Mucosa of stomach (tissue), 1 donor: ENCODE measurements around the gene ZNF175.

ENCODE experiments used
- H3K27me3 ChIP-seq: one replicate; pipeline ENCODE4 v1.7.0; 2013; ENCODE audit warnings: mild to moderate bottlenecking, low read length; ENCODE audit not compliant: control insufficient read depth, insufficient read depth
- H3K36me3 ChIP-seq: one replicate; pipeline ENCODE4 v1.7.0; 2013; ENCODE audit warnings: low read length; ENCODE audit not compliant: control insufficient read depth, insufficient read depth
- H3K4me1 ChIP-seq: one replicate; pipeline ENCODE4 v1.7.0; 2013; ENCODE audit warnings: mild to moderate bottlenecking, low read length; ENCODE audit not compliant: control insufficient read depth, insufficient read depth
- H3K4me3 ChIP-seq: one replicate; pipeline ENCODE4 v1.7.0; 2013; ENCODE audit warnings: low read length
- H3K9ac ChIP-seq: one replicate; pipeline ENCODE4 v1.7.0; 2013; ENCODE audit warnings: mild to moderate bottlenecking, low read length, moderate library complexity
- H3K9me3 ChIP-seq: one replicate; pipeline ENCODE4 v1.7.0; 2013; ENCODE audit warnings: mild to moderate bottlenecking, low read length, moderate library complexity; ENCODE audit not compliant: control insufficient read depth
- donor health status: Pancreatic carcinoma.

Gene ZNF175

GRCh38 chr19:51595190-51596175 is 24.4 kb downstream of the ZNF175 start:
- H3K27me3 ChIP-seq = peaks cover under 1% of the 10 kb centered on the region
- no peaks in the 10 kb centered on the region for H3K36me3 ChIP-seq
- no peak overlapping the region for H3K9ac ChIP-seq
- peak overlapping the region; percentile 81 for H3K4me3 ChIP-seq
- H3K9me3 ChIP-seq = no peaks in the 10 kb centered on the region
- peaks cover 17% of the 10 kb centered on the region for H3K4me1 ChIP-seq

- no peak overlapping the region for H3K9ac ChIP-seq
- no peaks in the 10 kb centered on the region for H3K9me3 ChIP-seq
- no peak overlapping the region for H3K4me3 ChIP-seq
- no peaks in the 10 kb centered on the region for H3K36me3 ChIP-seq
- peaks cover 12% of the 10 kb centered on the region for H3K4me1 ChIP-seq
- peaks cover 7% of the 10 kb centered on the region for H3K27me3 ChIP-seq
Observed at GRCh38 chr19:51598159-51598915, 27.3 kb downstream of the ZNF175 start.

GRCh38 chr19:51599084-51599483 is 28.0 kb downstream of the ZNF175 start:
- H3K27me3 ChIP-seq = peaks cover 7% of the 10 kb centered on the region

GRCh38 chr19:51600940-51601580 is 30.0 kb downstream of the ZNF175 start:
- Histone ChIP-seq H3K9ac (no peak overlapping the region), H3K9me3 (no peaks in the 10 kb centered on the region), H3K36me3 (no peaks in the 10 kb centered on the region), H3K4me3 (no peak overlapping the region), H3K4me1 (no peaks in the 10 kb centered on the region), H3K27me3 (peaks cover 7% of the 10 kb centered on the region)

More at GRCh38 chr19:51599084-51599483, 28.0 kb downstream of the ZNF175 start:
- Histone ChIP-seq H3K4me1 (peaks cover 8% of the 10 kb centered on the region), H3K4me3 (no peak overlapping the region), H3K9ac (no peak overlapping the region), H3K9me3 (no peaks in the 10 kb centered on the region), H3K36me3 (no peaks in the 10 kb centered on the region)

- Histone ChIP-seq H3K4me1 (no peaks in the 10 kb centered on the region), H3K27me3 (peaks cover 7% of the 10 kb centered on the region), H3K36me3 (no peaks in the 10 kb centered on the region), H3K9me3 (no peaks in the 10 kb centered on the region), H3K4me3 (no peak overlapping the region), H3K9ac (no peak overlapping the region)
Observed at GRCh38 chr19:51602189-51602854, 31.2 kb downstream of the ZNF175 start.

GRCh38 chr19:51607077-51607476 is 36.0 kb downstream of the ZNF175 start:
- Histone ChIP-seq H3K27me3 (no peaks in the 10 kb centered on the region), H3K4me1 (no peaks in the 10 kb centered on the region)

GRCh38 chr19:51607920-51608562 is 37.0 kb downstream of the ZNF175 start:
- no peak overlapping the region for H3K4me3 ChIP-seq
- no peaks in the 10 kb centered on the region for H3K36me3 ChIP-seq
- no peak overlapping the region for H3K9ac ChIP-seq
- no peaks in the 10 kb centered on the region for H3K4me1 ChIP-seq
- H3K9me3 ChIP-seq = no peaks in the 10 kb centered on the region
- no peaks in the 10 kb centered on the region for H3K27me3 ChIP-seq

More at GRCh38 chr19:51607077-51607476, 36.0 kb downstream of the ZNF175 start:
- no peak overlapping the region for H3K9ac ChIP-seq
- H3K36me3 ChIP-seq = no peaks in the 10 kb centered on the region
- H3K4me3 ChIP-seq = no peak overlapping the region
- H3K9me3 ChIP-seq = no peaks in the 10 kb centered on the region

GRCh38 chr19:51610576-51610975 is 39.5 kb downstream of the ZNF175 start:
- no peaks in the 10 kb centered on the region for H3K9me3 ChIP-seq
- H3K36me3 ChIP-seq = no peaks in the 10 kb centered on the region
- no peaks in the 10 kb centered on the region for H3K27me3 ChIP-seq
- H3K4me3 ChIP-seq = no peak overlapping the region
- no peaks in the 10 kb centered on the region for H3K4me1 ChIP-seq
- no peak overlapping the region for H3K9ac ChIP-seq

- Histone ChIP-seq H3K9me3 (no peaks in the 10 kb centered on the region), H3K9ac (no peak overlapping the region), H3K36me3 (no peaks in the 10 kb centered on the region), H3K27me3 (no peaks in the 10 kb centered on the region), H3K4me1 (no peaks in the 10 kb centered on the region), H3K4me3 (no peak overlapping the region)
Observed at GRCh38 chr19:51614789-51615188, 43.7 kb downstream of the ZNF175 start.

GRCh38 chr19:51615991-51616390 is 44.9 kb downstream of the ZNF175 start:
- H3K9me3 ChIP-seq = no peaks in the 10 kb centered on the region
- H3K27me3 ChIP-seq = no peaks in the 10 kb centered on the region
- no peak overlapping the region for H3K9ac ChIP-seq
- no peaks in the 10 kb centered on the region for H3K36me3 ChIP-seq
- no peak overlapping the region for H3K4me3 ChIP-seq
- H3K4me1 ChIP-seq = no peaks in the 10 kb centered on the region

GRCh38 chr19:51621178-51621577 is 50.1 kb downstream of the ZNF175 start:
- no peak overlapping the region for H3K4me3 ChIP-seq
- H3K27me3 ChIP-seq = no peaks in the 10 kb centered on the region
- H3K9ac ChIP-seq = no peak overlapping the region

More at GRCh38 chr19:51621178-51621577, 50.1 kb downstream of the ZNF175 start:
- Histone ChIP-seq H3K36me3 (no peaks in the 10 kb centered on the region), H3K4me1 (no peaks in the 10 kb centered on the region), H3K9me3 (no peaks in the 10 kb centered on the region)
